ENCODE data around the gene WSCD2.

DNA sequence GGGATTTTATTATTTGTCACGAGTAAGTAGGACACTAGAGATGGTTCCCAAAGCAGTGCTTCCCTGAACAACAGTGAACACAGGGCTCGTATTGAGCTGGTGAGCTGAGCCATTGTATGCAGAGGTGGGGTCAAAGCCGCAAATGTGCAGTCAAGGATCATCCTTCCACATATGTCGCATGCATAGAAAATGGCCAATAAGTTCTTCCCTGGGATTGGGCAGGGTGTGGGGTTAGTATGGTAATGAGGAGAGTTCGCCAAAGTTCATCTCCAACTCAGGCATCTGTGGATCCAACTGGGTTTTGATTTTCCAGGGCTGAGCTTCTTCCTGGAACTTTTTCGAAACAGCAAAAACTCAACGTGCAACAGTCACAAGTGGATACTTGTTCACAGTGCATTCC lies 123.4 kb downstream of the WSCD2 start:
- TF ChIP-seq SMC3 (conservative IDR thresholded peaks at IDR 0.05; ENCODE audit: poor library complexity) (no peak), EZH2 (IDR thresholded peaks at IDR 0.05; ENCODE audit: borderline replicate concordance, insufficient read depth, low read length, poor library complexity, severe bottlenecking) (no peak), CTCF (IDR thresholded peaks at IDR 0.05; ENCODE audit: poor library complexity, severe bottlenecking) (no peak), POLR2AphosphoS5 (IDR thresholded peaks at IDR 0.05) (no peak)

All from neural cell (in vitro differentiated cells).